ENCODE data around the gene SLC35E1. TPM values are rescaled to one million over a fixed set of nuclear protein-coding genes. Genes with fewer than 3 reads are reported as not detected.

The SLC35E1 gene
- total RNA-seq, 1 experiment from 2014 or later: 35.8 TPM

DNA sequence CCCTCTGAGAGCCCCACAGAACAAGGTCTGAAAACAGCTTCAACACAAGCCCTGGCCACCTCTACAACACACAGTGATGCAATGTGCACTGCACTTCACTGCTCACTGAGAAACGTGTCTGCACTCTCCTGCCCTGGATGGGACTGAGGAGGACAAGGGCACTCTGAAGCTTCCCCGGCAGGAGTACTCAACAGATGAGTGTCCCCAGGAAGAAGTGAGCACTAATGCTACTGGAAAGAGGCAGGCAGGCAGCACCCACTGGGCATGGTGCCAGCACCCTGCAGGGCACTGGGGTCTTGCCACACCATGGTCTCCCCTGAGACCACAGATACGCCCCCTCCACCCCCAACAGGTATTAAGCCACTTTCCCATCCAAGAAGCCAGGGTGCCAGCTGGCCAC is 17.7 kb upstream of the SLC35E1 start:
- Histone ChIP-seq H3K27ac (ENCODE audit: insufficient read length, low read depth, low read length) (no peak overlapping the region), H3K23me2 (ENCODE audit: insufficient read length, low read depth, low read length, poor library complexity, severe bottlenecking) (no peaks in the 10 kb centered on the region), H2BK12ac (ENCODE audit: insufficient read length, low read depth, low read length) (no peak overlapping the region), H3K79me1 (ENCODE audit: insufficient read depth, low read depth, low read length, poor library complexity, severe bottlenecking) (peaks cover 5% of the 10 kb centered on the region), H2BK120ac (ENCODE audit: low read depth, low read length, poor library complexity, severe bottlenecking) (no peak overlapping the region), H2AFZ (ENCODE audit: low read length) (no peak overlapping the region), H3K9me3 (ENCODE audit: control insufficient read depth, low read depth, low read length) (no peaks in the 10 kb centered on the region), H3K23ac (ENCODE audit: insufficient read length, low read depth, low read length) (no peak overlapping the region), H2BK20ac (ENCODE audit: low read depth, low read length, poor library complexity, severe bottlenecking) (no peak overlapping the region), H4K8ac (replicated peaks; ENCODE audit: insufficient read length, low read depth, low read length) (no peak overlapping the region), H3K9ac (ENCODE audit: extremely low read depth, insufficient read length, low read length) (no peak overlapping the region), H2BK15ac (ENCODE audit: low read depth, low read length) (no peak overlapping the region), H2BK5ac (ENCODE audit: insufficient read length, low read length) (no peak overlapping the region), H3K56ac (ENCODE audit: insufficient read length, low read depth, low read length) (no peak overlapping the region), H3T11ph (ENCODE audit: low read length) (no peak overlapping the region), H3K4me1 (ENCODE audit: insufficient read depth, low read length) (peaks cover 15% of the 10 kb centered on the region; the same call in 1 of the 2 replicates), H3K79me2 (ENCODE audit: insufficient read depth, low read length) (peaks cover 22% of the 10 kb centered on the region; the same call in 1 of the 2 replicates), H4K20me1 (ENCODE audit: control insufficient read depth, insufficient read depth, insufficient read length) (no peaks in the 10 kb centered on the region), H3K14ac (ENCODE audit: insufficient read depth, low read length) (no peak overlapping the region; the same call in 1 of the 2 replicates), H3K4ac (ENCODE audit: low read depth, low read length) (no peak overlapping the region), H3K4me2 (ENCODE audit: insufficient read depth, insufficient read length, low read length) (no peak overlapping the region), H3K18ac (ENCODE audit: insufficient read length, low read depth, low read length) (no peak overlapping the region), H4K5ac (ENCODE audit: insufficient read length, low read depth, low read length) (no peak overlapping the region), H2AK5ac (ENCODE audit: insufficient read length, low read length) (no peak overlapping the region), H3K27me3 (ENCODE audit: insufficient read depth, low read length) (no peaks in the 10 kb centered on the region), H4K91ac (ENCODE audit: insufficient read length, low read depth, low read length) (no peak overlapping the region)
- WGBS (ENCODE audit: extremely low coverage, insufficient read length, low lambda C conversion rate): no CpG with 5 or more reads among the region's 3 CpGs
- Mint-ChIP-seq H3K27me3 (ENCODE audit: low read depth) (no peaks in the 10 kb centered on the region), H3K36me3 (ENCODE audit: insufficient read depth in 1 of 3, low read depth in 3 of 3) (peaks cover 0 to 4% (median 0%) of the 10 kb centered on the region in 3 experiments; a peak in 2 of 7 replicates), H3K4me3 (no peak overlapping the region), H3K4me1 (peaks cover 57 to 68% of the 10 kb centered on the region in 2 experiments), H3K27ac (no peak overlapping the region), H3K9me3 (no peaks in the 10 kb centered on the region)
- TF ChIP-seq, protein P1, sequence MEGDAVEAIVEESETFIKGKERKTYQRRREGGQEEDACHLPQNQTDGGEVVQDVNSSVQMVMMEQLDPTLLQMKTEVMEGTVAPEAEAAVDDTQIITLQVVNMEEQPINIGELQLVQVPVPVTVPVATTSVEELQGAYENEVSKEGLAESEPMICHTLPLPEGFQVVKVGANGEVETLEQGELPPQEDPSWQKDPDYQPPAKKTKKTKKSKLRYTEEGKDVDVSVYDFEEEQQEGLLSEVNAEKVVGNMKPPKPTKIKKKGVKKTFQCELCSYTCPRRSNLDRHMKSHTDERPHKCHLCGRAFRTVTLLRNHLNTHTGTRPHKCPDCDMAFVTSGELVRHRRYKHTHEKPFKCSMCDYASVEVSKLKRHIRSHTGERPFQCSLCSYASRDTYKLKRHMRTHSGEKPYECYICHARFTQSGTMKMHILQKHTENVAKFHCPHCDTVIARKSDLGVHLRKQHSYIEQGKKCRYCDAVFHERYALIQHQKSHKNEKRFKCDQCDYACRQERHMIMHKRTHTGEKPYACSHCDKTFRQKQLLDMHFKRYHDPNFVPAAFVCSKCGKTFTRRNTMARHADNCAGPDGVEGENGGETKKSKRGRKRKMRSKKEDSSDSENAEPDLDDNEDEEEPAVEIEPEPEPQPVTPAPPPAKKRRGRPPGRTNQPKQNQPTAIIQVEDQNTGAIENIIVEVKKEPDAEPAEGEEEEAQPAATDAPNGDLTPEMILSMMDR (conservative IDR thresholded peaks at IDR 0.05): no peak
- no peak for DNase-seq
